KMS-11 (cell line): Measurements from ENCODE around the gene MFSD1.

Source experiments
- H2AFZ ChIP-seq: fragments of 200-600 bp; sonication (generic); 2 replicates; pipeline ENCODE4 v1.6.1; 2016; ENCODE audit warnings: antibody characterized with exemption, mixed run types, low read depth
- H3K27ac ChIP-seq: fragments of 200-600 bp; sonication (generic); 2 replicates; pipeline ENCODE4 v1.6.1; 2016; ENCODE audit warnings: mild to moderate bottlenecking, mixed run types
- H3K27me3 ChIP-seq: fragments of 200-600 bp; sonication (generic); 2 replicates; pipeline ENCODE4 v1.6.1; 2017; ENCODE audit warnings: mild to moderate bottlenecking, low read depth, mixed run types, moderate library complexity; ENCODE audit not compliant: insufficient read depth
- H3K36me3 ChIP-seq: fragments of 200-600 bp; sonication (generic); 2 replicates; pipeline ENCODE4 v1.6.1; 2017; ENCODE audit warnings: mild to moderate bottlenecking, mixed run types; ENCODE audit not compliant: insufficient read depth
- H3K4me1 ChIP-seq: fragments of 200-600 bp; sonication (generic); 2 replicates; pipeline ENCODE4 v1.6.1; 2016; ENCODE audit warnings: mild to moderate bottlenecking, low read depth, mixed run types; ENCODE audit not compliant: poor library complexity, severe bottlenecking
- H3K4me2 ChIP-seq: fragments of 200-600 bp; sonication (generic); 2 replicates; pipeline ENCODE4 v1.7.0; 2016; ENCODE audit warnings: mild to moderate bottlenecking, mixed run types
- H3K4me3 ChIP-seq: fragments of 200-600 bp; sonication (generic); IDR thresholded peaks from 2 replicates; pipeline ENCODE4 v1.6.1; 2017; ENCODE audit warnings: low read depth, low read length, mixed read lengths; ENCODE audit not compliant: insufficient read depth
- H3K79me2 ChIP-seq: fragments of 200-600 bp; sonication (generic); 2 replicates; pipeline ENCODE4 v1.6.1; 2016; ENCODE audit warnings: low read depth, mixed run types; ENCODE audit not compliant: insufficient read depth
- H3K9ac ChIP-seq: fragments of 200-600 bp; sonication (generic); 2 replicates; pipeline ENCODE4 v1.6.1; 2016; ENCODE audit warnings: mild to moderate bottlenecking, mixed run types
- H4K20me1 ChIP-seq: fragments of 200-600 bp; sonication (generic); 2 replicates; pipeline ENCODE4 v1.6.1; 2016; ENCODE audit warnings: mild to moderate bottlenecking, mixed run types; ENCODE audit not compliant: insufficient read depth
- CTCF ChIP-seq: fragments of 200-600 bp; sonication (generic); conservative IDR thresholded peaks from 2 replicates; pipeline ENCODE4 v1.6.1; 2017; ENCODE audit warnings: low read depth, mild to moderate bottlenecking, antibody characterized with exemption, low read length, moderate library complexity, mixed read lengths

The MFSD1 gene

GRCh38 chr3:158820521-158820920 is 18.7 kb downstream of the MFSD1 start:
- Histone ChIP-seq H3K4me1 (no peaks in the 10 kb centered on the region), H3K9ac (no peak overlapping the region), H4K20me1 (no peaks in the 10 kb centered on the region), H3K4me2 (no peak overlapping the region), H2AFZ (no peak overlapping the region), H3K4me3 (no peak overlapping the region), H3K27me3 (no peaks in the 10 kb centered on the region), H3K79me2 (no peaks in the 10 kb centered on the region), H3K27ac (no peak overlapping the region), H3K36me3 (peaks cover 4% of the 10 kb centered on the region; the same call in 1 of the 2 replicates)
- TF ChIP-seq CTCF, result no peak

GRCh38 chr3:158821847-158822246 is 20.0 kb downstream of the MFSD1 start:
- Histone ChIP-seq H3K27me3 (no peaks in the 10 kb centered on the region), H3K4me2 (no peak overlapping the region), H3K27ac (no peak overlapping the region), H3K4me3 (no peak overlapping the region), H4K20me1 (no peaks in the 10 kb centered on the region), H3K79me2 (no peaks in the 10 kb centered on the region), H3K36me3 (peaks cover 4% of the 10 kb centered on the region; the same call in 1 of the 2 replicates), H3K9ac (no peak overlapping the region), H2AFZ (no peak overlapping the region), H3K4me1 (no peaks in the 10 kb centered on the region)
- TF ChIP-seq CTCF, result no peak

- Histone ChIP-seq H3K4me2 (no peak overlapping the region), H4K20me1 (no peaks in the 10 kb centered on the region), H3K9ac (no peak overlapping the region), H3K4me3 (no peak overlapping the region), H3K27me3 (no peaks in the 10 kb centered on the region), H2AFZ (no peak overlapping the region), H3K36me3 (peaks cover 4% of the 10 kb centered on the region; the same call in 1 of the 2 replicates), H3K4me1 (no peaks in the 10 kb centered on the region), H3K79me2 (no peaks in the 10 kb centered on the region), H3K27ac (no peak overlapping the region)
- TF ChIP-seq CTCF, result no peak
Measured at GRCh38 chr3:158823426-158823825, 21.6 kb downstream of the MFSD1 start.

GRCh38 chr3:158827773-158828172 is 25.9 kb downstream of the MFSD1 start:
- TF ChIP-seq CTCF, result no peak
- no peak overlapping the region for H3K27ac ChIP-seq
- H3K4me3 ChIP-seq, result no peak overlapping the region

More at GRCh38 chr3:158827773-158828172, 25.9 kb downstream of the MFSD1 start:
- Histone ChIP-seq H2AFZ (no peak overlapping the region), H4K20me1 (no peaks in the 10 kb centered on the region), H3K4me2 (no peak overlapping the region), H3K4me1 (no peaks in the 10 kb centered on the region), H3K27me3 (no peaks in the 10 kb centered on the region), H3K36me3 (peaks cover 4% of the 10 kb centered on the region; the same call in 1 of the 2 replicates), H3K9ac (no peak overlapping the region), H3K79me2 (no peaks in the 10 kb centered on the region)
